Stimulated activated naive CD8-positive, alpha-beta T cell treated with anti-CD3 and anti-CD28 coated beads, Interleukin-15, Interleukin-2, amounts not matched to agents 100 U/mL and 50 U/mL, for 24 hours (primary cell): ENCODE measurements around the gene PRKAG1.

Experiments used
- ATAC-seq: fragments of 150-1000 bp; cut with Tn5 transposase; one replicate; pipeline ENCODE4 v1.10.0; 2021
- DNase-seq: peaks from one replicate; pipeline ENCODE4 v3.0.0; 2021

The PRKAG1 gene

DNA sequence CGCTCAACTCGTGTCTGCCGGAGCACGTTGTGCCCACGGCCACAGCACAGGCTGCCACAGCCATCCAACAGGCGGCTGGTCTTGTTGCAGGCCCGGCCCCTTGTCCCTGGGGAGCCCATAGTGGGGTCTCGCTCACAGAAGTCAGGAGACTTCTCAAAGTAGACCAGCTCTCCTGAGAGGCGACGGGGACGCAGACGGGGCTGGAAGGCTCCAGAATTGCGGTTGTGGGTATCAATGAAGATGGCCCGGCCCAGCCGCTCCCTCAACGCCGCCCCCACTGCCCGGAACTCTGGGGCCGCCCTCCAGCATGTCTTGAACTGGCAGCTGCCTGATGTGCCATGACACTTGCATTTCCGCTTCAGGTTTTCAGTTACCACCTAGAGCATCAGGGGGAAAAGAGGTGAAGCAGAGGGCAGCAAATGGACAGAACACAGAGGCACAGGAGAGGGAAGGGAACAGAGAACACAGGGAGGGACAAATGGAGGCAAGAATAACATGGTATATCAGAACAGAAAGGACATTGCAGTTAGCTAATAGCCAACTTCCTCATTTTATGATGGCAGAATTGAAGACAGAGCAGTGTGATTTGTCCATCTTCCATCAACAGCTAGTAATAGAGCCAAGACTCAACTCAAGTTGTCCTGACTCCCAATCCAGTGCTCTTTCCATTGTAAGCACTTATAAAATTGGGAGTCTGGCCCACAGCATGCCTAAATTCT lies 52.2 kb downstream of the PRKAG1 start:
- no peak for DNase-seq

DNA sequence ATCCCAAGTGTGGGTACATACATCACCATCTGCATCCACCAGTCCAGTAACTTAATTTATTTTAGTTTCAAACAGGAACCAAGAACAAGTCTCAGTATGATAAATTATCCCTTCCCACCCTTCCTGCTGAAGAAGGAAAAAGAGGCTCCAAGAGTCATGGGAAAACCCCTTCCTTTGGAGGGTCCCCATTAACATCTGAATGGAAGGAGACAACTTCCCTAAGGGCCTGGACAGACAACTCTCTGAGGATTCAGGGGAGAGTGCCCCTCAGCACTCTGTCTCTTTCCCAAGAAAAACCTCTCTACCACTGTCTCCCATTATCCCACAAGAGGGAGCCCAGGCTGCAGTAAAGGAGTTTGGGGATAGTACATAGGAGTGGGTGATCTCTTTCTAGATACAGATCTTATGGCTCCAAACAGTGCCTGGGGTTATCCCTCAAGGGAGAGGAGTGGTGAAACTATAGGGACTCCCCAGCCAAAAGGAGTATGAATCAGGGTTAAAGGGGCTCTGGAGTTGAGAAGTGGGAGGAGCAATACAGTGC lies 53.2 kb downstream of the PRKAG1 start:
- peak; percentile 56 for ATAC-seq
- DNase-seq = no peak

More for the DNA sequence above, 52.2 kb downstream of the PRKAG1 start:
- ATAC-seq = no peak

DNA sequence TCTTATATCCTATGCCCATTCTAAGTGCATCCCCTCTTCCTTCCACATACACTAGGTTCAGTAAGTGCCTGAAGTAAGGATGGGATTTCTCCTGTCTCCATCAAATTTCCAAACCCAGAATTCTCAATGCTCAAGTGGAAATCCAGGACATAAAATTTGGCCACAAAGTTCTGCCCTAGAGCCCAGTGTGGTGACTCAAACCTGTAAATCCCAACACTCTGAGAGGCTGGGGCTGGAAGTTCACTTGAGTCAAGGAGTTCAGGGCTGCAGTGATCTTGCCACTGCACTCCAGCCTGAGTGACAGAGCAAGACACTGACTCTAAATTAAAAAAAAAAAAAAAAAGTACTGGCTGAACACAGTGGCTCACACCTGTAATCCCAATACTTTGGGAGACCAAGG lies 56.8 kb downstream of the PRKAG1 start:
- ATAC-seq (no peak), DNase-seq (no peak)

DNA sequence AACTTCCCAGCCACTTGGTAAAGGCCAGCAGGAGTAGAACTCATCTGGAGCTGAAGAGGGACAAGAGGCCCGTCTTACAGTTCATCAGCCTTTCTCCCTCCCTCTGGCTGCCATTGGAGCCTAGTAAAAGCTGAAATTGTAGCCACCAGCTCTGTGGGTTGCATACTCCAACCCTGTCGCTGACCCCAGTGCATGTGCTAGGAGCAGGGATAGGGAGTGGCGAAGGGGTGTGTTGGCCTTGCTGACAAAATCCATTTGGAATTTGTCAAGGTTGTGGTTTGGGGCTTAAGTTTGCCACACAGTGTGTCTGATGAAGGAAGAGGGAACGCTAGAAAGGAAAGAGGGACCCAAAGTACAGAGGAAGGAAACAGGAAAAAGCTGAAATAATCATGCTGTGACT lies 57.2 kb downstream of the PRKAG1 start:
- no peak for DNase-seq
- ATAC-seq = no peak

DNA sequence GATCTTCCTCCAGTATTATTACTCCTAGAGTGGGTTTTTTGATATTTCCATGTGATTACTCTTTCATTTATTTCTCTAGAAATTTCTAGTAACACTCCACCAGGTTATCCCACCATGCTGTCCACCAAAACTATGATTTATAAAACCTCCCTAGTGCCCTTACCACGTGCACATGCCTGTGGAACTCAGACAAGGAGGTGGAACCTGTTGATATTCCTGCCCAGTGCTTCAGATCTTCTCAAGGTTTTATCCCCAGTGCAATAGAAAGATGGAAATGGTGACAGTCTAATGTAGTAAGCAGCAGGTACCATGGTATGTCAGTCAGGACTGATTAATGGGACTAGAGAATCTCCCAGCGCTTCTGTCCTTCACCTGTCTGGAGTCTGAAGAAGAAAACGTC lies 57.7 kb downstream of the PRKAG1 start:
- DNase-seq = no peak
- ATAC-seq = no peak

DNA sequence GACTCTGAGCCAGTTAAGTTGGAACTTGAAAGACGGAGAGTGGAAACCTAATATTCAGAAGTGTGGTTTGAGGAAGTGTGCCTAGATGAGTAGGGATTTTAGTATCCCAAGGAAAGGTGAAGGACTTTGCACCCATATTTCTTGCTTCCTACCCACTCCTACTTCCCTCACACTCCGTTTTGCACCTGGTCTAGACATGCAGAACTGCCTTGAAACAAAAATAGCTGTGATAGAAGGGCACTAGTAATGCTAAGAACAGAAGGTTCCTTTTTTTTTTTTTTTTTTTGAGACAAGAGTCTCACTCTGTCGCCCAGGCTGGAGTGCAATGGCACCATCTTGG lies 60.6 kb downstream of the PRKAG1 start:
- DNase-seq = no peak
- ATAC-seq = no peak

DNA sequence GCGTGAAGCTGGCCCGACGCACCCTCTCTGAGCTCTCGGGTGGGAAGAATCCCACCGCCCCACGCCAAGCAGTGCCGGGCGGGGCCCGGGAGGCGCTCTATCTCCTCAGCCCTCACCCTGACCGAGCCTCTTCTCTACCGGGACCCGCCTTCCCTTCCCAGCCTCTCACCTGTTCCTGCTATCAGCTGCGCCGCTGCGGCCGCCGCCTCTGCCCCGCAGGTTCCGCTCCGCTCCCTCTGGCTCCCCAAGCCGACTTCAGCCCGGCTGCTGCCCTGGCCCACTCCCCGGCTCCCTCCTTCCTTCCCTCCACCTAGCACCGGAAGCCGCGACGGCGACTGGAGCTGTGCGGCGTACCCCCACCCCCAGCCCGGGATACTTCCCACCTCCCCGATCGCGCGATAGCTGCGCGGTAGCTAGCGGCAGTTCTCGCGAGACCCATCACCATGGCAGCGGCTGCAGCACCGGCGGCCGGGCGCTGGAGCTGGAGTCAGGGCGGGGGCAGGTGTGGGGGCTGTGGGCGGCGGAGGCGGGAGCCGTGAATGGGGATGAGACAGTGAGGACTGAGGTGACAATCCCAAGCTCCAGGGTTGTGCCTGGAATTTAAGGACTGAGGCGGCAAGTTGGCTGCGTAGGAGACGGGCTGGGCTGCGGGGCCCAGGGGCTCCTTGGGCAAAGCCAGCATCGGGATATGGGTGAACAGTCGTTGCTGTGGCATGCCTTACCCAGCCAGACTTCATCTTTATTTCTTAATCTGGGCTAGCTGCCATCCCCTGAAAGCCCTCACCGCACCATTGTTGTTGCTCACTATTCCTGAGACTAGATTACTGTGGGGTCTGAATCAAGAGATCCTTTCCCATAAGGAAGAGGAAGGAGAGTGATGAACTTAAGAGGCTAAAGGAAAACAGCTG lies 61.2 kb downstream of the PRKAG1 start, which contains the start of gene ARF3:
ARF3 (minus strand) TSS at position 347 of the 908 bp plus-strand sequence. CDS start 16,392 bp downstream, outside the sequence.
- peak; percentile 94 for DNase-seq
- peak; percentile 97 for ATAC-seq

DNA sequence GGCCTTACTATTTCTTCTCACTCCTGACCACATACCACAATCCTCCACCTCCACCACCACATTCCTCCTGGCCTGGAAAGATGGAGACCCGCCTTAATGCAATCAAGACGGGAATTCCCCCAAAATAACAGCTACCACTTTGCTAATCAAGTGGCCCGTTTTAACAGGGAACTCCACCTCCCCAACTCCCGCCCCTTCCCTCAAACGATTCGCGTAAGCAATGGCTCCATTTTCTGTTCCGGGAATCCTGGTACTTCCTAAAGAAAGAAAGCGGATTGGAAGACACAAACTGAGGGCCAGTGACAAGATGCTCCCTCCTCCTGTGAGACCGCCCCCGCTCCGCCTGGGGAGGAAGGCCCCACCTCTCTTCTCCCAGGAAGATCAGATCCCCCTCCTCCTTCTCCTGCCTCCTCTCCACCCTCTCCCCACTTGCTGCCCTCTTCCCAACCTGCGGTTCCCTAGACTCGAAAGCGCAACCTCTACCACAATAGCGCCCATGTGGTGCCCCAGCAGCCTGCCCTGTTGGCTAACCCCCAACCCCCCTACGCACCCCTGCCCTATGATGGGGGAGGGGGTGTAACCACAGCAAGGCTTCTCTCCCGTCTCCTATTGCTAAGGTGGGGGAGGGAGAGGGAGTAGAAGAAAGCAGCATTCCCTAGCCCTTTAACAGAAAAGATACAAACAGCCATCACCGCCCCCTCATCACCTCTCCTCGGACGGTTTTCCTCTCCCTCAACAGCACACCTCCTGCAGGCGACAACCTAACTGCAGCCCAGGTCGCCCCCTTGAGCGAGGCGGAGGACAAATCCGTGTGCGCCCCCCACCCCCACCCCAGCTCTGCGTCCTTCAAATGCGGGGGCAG lies 62.1 kb downstream of the PRKAG1 start:
- ATAC-seq (peak; percentile 14), DNase-seq (peak; percentile 29)

DNA sequence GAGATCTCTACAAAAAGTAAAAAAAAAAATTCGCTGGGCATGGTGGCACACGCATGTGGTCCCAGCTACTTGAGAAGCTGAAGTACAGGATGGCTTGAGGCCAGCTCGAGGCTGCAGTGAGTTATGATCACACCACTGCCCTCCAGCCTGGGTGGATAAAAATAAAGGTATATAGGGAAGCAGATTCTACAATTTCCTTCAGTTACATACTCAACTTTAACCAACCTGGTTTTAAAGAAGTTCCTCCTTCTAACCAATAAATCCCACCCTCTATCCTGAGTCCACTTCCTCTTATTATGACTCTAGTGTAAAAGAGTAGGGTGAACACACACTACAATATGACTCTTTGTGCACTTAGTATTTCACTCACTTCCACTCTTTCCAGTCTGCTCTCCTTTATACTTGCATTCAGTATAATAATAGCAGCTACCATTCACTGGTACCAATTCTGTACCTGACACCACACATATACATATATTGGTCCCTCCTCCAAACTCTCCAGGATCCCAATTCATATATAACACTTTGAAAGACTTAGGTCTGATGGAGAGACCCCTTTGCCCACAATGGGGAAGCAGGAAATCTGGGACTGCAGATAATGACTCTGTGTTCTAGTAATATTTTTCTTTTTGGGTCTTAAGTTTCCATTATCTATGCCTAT lies 63.6 kb downstream of the PRKAG1 start:
- ATAC-seq = no peak

DNA sequence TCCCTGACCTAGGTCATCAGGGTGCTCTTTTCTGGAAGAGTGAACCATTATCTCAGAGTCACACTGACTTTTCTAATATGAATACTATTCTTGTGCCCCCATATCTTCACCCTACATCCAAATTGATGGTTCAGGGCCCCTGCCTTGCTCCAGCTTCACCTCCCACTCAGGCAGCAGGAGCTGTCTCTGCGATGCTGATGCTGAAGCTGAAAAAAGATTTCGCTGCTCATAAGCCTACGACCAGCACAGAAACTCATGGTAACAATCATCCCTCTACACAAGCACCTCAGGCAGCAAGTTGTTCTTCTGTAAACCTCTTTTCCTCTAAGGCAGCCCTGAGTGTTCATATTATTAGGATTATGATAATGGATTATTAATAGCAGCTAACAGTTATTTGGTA lies 64.5 kb downstream of the PRKAG1 start:
- ATAC-seq (no peak), DNase-seq (no peak)

More for the DNA sequence above, 63.6 kb downstream of the PRKAG1 start:
- DNase-seq = no peak

DNA sequence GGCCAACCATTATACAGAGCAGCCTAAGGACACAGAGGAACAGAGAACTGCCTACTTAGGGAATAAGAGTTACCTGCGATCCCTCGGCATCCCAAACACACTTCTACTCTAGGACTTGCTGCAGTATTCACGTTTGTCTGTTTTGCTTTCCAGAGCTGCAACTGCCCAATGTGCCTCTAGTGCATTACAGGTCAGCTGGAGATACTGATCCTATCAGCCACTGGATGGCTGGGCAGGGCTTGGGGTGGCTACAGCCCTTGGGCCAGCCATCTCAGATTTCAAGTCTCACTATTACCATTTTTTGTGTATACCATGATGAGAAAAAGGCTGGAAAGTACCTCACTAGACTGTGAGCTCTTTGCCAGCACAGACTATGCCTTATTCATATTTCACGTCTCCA lies 65.9 kb downstream of the PRKAG1 start:
- ATAC-seq (no peak), DNase-seq (no peak)
